Endothelial cell (in vitro differentiated cells): ENCODE data around the gene MRPS7. TPM values are rescaled to one million over a fixed set of nuclear protein-coding genes. Genes with fewer than 3 reads are reported as not detected.
A peak's percentile ranks its signal among the peaks of the same experiment; 100 is the strongest.

Source experiments
- DNase-seq: peaks from one replicate; pipeline ENCODE4 v3.0.0; 2021; ENCODE audit warnings: low spot score
- H3K27ac Mint-ChIP-seq: one replicate; pipeline ENCODE4 v1.8.0; 2021; ENCODE audit warnings: mixed read lengths, inconsistent platforms; ENCODE audit not compliant: unreplicated experiment
- H3K27me3 Mint-ChIP-seq: one replicate; pipeline ENCODE4 v1.8.0; 2021; ENCODE audit warnings: mild to moderate bottlenecking, moderate library complexity, mixed read lengths, inconsistent platforms; ENCODE audit not compliant: unreplicated experiment
- H3K36me3 Mint-ChIP-seq: one replicate; pipeline ENCODE4 v1.8.0; 2021; ENCODE audit warnings: mild to moderate bottlenecking, low read depth, mixed read lengths, inconsistent platforms; ENCODE audit not compliant: unreplicated experiment
- H3K4me1 Mint-ChIP-seq: one replicate; pipeline ENCODE4 v1.8.0; 2021; ENCODE audit warnings: mild to moderate bottlenecking, mixed read lengths, inconsistent platforms; ENCODE audit not compliant: unreplicated experiment
- H3K4me3 Mint-ChIP-seq: one replicate; pipeline ENCODE4 v1.8.0; 2021; ENCODE audit warnings: mild to moderate bottlenecking, mixed read lengths, inconsistent platforms; ENCODE audit not compliant: unreplicated experiment
- H3K9me3 Mint-ChIP-seq: one replicate; pipeline ENCODE4 v1.8.0; 2021; ENCODE audit warnings: mixed read lengths, inconsistent platforms; ENCODE audit not compliant: unreplicated experiment
- total RNA-seq: library from RNA; stranded (reverse); fragmentation: NEBNext Ultra II Directional; extraction: Animal tissue kit (Norgen Biotek cat#: 25700); gene quantifications from one replicate; pipeline ENCODE4 v1.2.1, GENCODE V29; 2021; ENCODE audit not compliant: unreplicated experiment
- TF ChIP-seq, protein P1 (sequence below): fragments of 200-600 bp; sonication (generic); IDR thresholded peaks from one replicate; pipeline ENCODE4 v1.5.0; 2021; ENCODE audit warnings: antibody characterized with exemption; ENCODE audit not compliant: unreplicated experiment

The MRPS7 gene
- total RNA-seq, 1 donor from 2014 or later: 63.4 TPM

DNA sequence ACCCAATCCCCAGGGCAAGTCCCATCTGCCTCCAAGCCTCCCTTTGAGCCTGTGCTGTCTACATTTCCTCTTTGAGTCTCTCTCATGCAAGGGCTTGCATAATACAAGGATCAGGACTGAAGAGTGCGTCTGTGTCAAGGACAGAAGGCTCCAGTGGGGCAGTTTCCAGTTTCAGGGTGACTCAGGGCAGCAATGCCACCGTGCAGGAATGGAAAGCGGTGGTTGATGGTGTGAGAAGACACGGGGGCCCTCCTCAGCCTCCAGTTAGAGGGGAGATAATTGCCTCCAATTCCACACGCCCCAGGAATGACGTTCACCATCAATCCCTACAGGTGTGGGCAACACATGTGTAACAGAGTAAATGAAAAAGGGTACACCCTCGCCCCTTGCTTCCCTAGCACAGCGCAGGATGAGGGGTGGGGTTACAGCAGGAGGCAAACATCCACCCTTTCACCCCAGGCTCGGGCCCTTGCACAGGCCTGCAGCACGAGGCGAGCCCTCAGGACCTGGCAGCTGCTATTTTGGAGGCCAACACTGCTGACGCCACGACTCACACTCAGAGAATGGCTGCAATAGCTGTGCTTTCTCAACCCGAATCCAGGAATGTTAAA, 52.4 kb downstream of the MRPS7 start:
- Mint-ChIP-seq H3K27ac (peak overlapping the region; percentile 24), H3K27me3 (peaks cover 13% of the 10 kb centered on the region), H3K36me3 (peaks cover 4% of the 10 kb centered on the region), H3K4me3 (no peak overlapping the region), H3K4me1 (peaks cover 8% of the 10 kb centered on the region), H3K9me3 (no peaks in the 10 kb centered on the region)
- DNase-seq: no peak
- TF ChIP-seq, protein P1, sequence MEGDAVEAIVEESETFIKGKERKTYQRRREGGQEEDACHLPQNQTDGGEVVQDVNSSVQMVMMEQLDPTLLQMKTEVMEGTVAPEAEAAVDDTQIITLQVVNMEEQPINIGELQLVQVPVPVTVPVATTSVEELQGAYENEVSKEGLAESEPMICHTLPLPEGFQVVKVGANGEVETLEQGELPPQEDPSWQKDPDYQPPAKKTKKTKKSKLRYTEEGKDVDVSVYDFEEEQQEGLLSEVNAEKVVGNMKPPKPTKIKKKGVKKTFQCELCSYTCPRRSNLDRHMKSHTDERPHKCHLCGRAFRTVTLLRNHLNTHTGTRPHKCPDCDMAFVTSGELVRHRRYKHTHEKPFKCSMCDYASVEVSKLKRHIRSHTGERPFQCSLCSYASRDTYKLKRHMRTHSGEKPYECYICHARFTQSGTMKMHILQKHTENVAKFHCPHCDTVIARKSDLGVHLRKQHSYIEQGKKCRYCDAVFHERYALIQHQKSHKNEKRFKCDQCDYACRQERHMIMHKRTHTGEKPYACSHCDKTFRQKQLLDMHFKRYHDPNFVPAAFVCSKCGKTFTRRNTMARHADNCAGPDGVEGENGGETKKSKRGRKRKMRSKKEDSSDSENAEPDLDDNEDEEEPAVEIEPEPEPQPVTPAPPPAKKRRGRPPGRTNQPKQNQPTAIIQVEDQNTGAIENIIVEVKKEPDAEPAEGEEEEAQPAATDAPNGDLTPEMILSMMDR: no peak

DNA sequence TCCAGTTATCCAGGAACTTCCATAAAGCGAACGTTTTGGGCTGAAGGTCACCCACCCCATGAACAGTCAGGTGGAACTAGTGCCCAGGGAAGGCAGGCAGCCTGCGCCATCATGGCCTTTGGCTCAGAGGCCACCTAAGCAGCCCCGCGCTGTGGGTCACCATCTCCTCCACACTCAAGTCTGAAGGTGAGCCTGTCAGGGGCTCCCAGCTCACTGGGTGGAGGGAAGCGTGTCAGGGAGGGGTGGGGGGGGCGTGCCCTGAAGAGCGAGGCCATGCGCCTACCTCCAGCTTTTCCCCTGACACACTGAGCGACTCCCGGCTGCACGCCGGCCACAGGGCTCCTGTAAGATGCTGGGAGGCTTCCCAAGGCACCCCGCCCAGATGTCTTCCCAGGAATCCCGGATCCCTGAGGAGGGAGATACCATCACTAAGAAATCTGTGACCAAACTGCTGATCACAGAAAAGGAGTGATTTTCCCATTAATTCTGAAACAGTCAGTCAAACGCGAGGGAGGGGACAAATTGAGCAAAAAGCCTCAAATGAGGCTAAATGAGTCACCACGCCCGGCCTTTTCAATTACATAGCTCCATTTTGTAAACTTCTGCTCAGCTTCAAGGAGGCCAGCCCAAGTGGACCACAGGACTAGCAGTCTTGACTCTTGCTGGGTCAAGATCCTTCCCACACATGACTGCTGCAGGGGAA, 54.0 kb downstream of the MRPS7 start:
- Mint-ChIP-seq H3K4me1 (peaks cover 4% of the 10 kb centered on the region), H3K4me3 (no peak overlapping the region), H3K27me3 (peaks cover 11% of the 10 kb centered on the region), H3K27ac (no peak overlapping the region), H3K9me3 (no peaks in the 10 kb centered on the region), H3K36me3 (peaks cover 9% of the 10 kb centered on the region)
- DNase-seq: no peak
- TF ChIP-seq, protein P1: no peak

Other genes starting within 250 kb of the MRPS7 start
- 16.2 TPM for gene MRPL58, start 249.2 kb upstream of the MRPS7 start, total RNA-seq
- 179 TPM for gene ATP5PD, start 214.9 kb upstream of the MRPS7 start, total RNA-seq
- gene KCTD2, start 214.7 kb upstream of the MRPS7 start, total RNA-seq: 33.5 TPM
- gene SLC16A5, start 173.9 kb upstream of the MRPS7 start, total RNA-seq: 50.9 TPM
- 43.4 TPM for gene ARMC7, start 151.9 kb upstream of the MRPS7 start, total RNA-seq
- gene NT5C, start 130.1 kb upstream of the MRPS7 start, total RNA-seq: 13.5 TPM
- 115 TPM for gene JPT1, start 107.4 kb upstream of the MRPS7 start, total RNA-seq
- gene SUMO2, start 78.9 kb upstream of the MRPS7 start, total RNA-seq: 657 TPM
- gene NUP85, start 56.2 kb upstream of the MRPS7 start, total RNA-seq: 83.9 TPM
- 60.8 TPM for gene GGA3, start 273 bp upstream of the MRPS7 start, total RNA-seq
- 15.7 TPM for gene MIF4GD, start 9.4 kb downstream of the MRPS7 start, total RNA-seq
- gene SLC25A19, start 27.6 kb downstream of the MRPS7 start, total RNA-seq: 2.9 TPM
- 95.0 TPM for gene GRB2, start 143.8 kb downstream of the MRPS7 start, total RNA-seq
- gene TMEM94, start 194.8 kb downstream of the MRPS7 start, total RNA-seq: 111 TPM